Stimulated activated CD8-positive, alpha-beta memory T cell treated with anti-CD3 and anti-CD28 coated beads, Interleukin-4, amount 100 ng/mL, for 1 hour (primary cell): ENCODE data around the gene PRKCB.

Experiments
- DNase-seq, 2 donors: peaks; one replicate each; pipeline ENCODE4 v3.0.0-alpha.2; 2020; ENCODE audit warnings: low read depth in 2 of 2, low spot score in 1 of 2

The PRKCB gene

GRCh38 chr16:24152826-24153225, 317.0 kb downstream of the PRKCB start:
- DNase-seq: no peak

GRCh38 chr16:24156777-24157176, 321.0 kb downstream of the PRKCB start:
- no peak for DNase-seq

- no peak for DNase-seq
Measured at GRCh38 chr16:24163935-24164334, 328.2 kb downstream of the PRKCB start.

GRCh38 chr16:24164416-24164815, 328.6 kb downstream of the PRKCB start:
- no peak for DNase-seq

- DNase-seq: no peak
Measured at GRCh38 chr16:24165273-24165672, 329.5 kb downstream of the PRKCB start.

GRCh38 chr16:24166661-24167528, 331.1 kb downstream of the PRKCB start:
- no peak for DNase-seq

GRCh38 chr16:24168856-24169255, 333.1 kb downstream of the PRKCB start:
- DNase-seq: no peak

GRCh38 chr16:24170407-24170806, 334.6 kb downstream of the PRKCB start:
- DNase-seq: no peak

GRCh38 chr16:24174504-24174903, 338.7 kb downstream of the PRKCB start:
- no peak for DNase-seq

GRCh38 chr16:24174957-24175356, 339.2 kb downstream of the PRKCB start:
- no peak for DNase-seq

- no peak for DNase-seq
Measured at GRCh38 chr16:24178496-24178895, 342.7 kb downstream of the PRKCB start.

GRCh38 chr16:24180451-24180850, 344.7 kb downstream of the PRKCB start:
- DNase-seq: no peak

- DNase-seq: no peak
Measured at GRCh38 chr16:24188021-24188542, 352.3 kb downstream of the PRKCB start.

GRCh38 chr16:24188751-24189318, 353.1 kb downstream of the PRKCB start:
- no peak for DNase-seq

GRCh38 chr16:24189941-24190340, 354.2 kb downstream of the PRKCB start:
- no peak for DNase-seq

- DNase-seq: no peak
Measured at GRCh38 chr16:24191876-24192402, 356.2 kb downstream of the PRKCB start.

- DNase-seq: no peak
Measured at GRCh38 chr16:24195221-24195620, 359.4 kb downstream of the PRKCB start.

GRCh38 chr16:24198807-24199533, 363.2 kb downstream of the PRKCB start:
- no peak for DNase-seq

GRCh38 chr16:24203675-24204074, 367.9 kb downstream of the PRKCB start:
- DNase-seq: no peak

GRCh38 chr16:24204150-24204665, 368.4 kb downstream of the PRKCB start:
- DNase-seq: no peak

- no peak for DNase-seq
Measured at GRCh38 chr16:24206926-24207325, 371.1 kb downstream of the PRKCB start.
